ENCODE data around the gene OR9A4.

The OR9A4 gene

DNA sequence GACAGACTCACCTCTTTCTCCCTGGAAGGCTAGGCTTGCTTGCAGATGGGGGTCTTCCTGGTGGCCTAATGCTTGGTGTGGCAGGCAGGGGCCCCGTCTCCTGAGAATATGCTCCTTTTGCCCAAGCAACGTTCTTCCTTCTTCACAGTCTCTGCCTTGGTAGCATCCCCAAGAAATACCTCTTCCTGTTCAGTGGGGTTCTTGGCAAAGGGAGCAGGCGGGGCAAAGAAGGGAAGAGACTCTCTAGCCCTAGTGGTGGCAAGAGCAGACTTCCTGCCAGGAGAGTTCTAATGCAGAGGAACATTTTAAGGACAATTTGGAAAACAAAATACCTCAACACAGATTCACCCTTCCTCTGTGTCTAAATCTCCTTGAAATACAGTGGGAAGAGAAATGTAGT, 30.6 kb downstream of the OR9A4 start, which contains the start of gene CLEC5A:
Gene CLEC5A (minus strand): TSS at position 179 of the 400 bp plus-strand sequence. CDS start 682 bp downstream, outside the sequence.
- DNase-seq (ENCODE audit: low read depth in 3 of 3) = no peak

DNA sequence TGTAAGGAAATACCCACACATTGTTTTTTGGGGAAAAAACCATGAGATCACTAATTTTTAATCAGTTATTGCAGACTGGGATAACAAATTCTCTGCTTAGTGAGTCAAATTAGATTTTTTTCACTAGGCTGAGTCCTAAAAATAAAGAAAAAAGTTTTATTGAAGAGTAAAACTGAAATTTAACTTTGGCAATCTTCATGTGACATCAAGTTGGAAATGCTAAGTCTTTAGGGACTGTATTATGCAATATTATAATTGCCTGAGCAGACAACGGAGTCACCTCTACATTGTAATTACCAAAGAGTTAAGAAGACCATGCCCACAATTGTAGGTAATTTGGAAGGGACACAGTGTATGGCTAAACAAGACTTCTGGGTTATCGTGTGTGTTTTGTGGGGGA, 32.8 kb downstream of the OR9A4 start:
- no peak for DNase-seq (ENCODE audit: low read depth in 3 of 3)

DNA sequence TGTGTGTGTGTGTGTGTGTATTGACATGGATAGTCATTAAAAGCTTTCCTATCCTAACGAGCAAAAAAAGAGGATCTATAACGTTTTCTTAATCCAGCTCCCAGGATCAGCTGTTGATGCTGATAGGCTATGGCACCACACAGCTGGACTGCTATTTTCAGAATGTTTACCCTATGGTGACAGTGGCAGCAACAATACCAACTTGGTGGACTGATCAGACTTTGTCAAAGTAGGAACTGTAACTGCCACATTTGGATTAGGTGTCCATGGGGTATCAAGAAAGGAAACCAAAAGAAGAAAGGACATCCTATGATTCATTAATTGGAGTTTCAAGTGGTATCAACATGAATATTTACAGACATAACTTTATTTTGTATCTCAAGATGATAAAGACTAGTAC, 33.3 kb downstream of the OR9A4 start:
- DNase-seq (ENCODE audit: low read depth in 3 of 3) = no peak

DNA sequence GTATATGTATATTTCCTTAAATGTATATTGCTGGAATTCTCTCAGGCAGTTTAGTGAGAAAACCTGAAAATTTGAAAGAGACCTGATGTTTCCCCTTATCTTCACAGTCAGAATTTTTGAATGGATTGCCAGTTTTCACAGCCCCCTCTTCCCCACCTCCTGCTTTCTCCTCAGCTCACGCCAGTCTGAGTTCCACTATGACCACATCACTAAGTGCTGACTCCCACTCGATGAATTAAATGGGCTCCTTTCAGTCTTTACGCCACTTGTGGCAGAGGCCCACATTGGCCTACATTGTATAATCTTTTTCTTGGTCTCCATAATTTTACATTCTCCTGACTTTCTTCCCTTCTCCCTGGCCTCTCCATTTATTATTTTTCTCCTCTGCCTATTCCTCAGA, 33.7 kb downstream of the OR9A4 start:
- DNase-seq (ENCODE audit: low read depth in 3 of 3) = no peak

DNA sequence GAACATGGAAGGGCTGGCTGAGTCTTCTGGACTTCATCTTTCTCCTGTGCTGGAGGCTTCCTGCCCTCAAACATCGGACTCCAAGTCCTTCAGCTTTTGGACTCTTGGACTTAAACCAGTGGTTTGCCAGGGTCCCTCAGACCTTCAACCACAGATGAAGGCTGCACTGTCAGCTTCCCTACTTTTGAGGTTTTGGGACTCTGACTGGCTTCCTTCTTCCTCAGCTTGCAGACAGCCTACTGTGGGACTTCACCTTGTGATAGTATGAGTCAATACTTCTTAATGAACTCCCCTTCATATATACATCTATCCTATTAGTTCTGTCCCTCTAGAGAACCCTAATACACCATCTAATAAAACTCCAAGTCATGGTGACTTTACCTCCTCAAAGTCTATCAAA, 34.6 kb downstream of the OR9A4 start:
- no peak for DNase-seq (ENCODE audit: low read depth in 3 of 3)

DNA sequence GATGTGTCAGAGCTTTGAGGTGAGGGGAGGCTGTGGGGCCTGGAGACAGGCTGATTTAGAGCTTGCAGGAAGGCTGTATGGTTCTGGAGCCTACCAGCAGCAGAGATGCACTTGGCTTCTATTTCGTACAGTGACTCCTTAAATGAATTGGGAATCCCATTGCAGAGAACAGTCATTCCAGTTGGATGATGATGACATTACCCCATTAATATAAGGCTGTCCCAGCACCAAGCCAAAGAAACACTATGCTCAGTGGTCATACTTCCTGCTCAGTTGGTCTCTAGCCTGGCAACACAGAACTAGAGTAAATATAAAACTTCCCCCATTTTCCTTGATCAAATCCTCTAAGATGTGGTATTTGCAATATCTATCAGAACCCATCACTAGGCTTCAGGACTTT, 36.3 kb downstream of the OR9A4 start:
- no peak for DNase-seq (ENCODE audit: low read depth in 3 of 3)

DNA sequence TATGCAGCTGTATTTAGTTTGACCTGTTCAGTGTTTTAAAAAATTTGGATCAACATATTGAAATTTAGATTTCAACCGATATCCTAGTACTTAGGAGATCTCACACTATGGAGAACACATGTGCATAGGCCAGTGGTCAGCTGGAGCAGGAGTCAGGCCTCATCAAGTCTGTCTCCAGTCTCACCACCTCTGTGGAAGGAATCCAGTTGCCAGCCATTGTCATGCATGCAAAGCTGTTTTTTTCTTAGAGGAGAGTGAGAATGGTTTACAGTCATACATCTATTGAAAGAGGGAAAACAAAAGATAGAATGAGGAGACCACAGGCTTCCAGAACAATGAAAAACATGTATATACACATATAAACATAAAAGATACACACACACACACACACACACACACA, 38.1 kb downstream of the OR9A4 start:
- DNase-seq (ENCODE audit: low read depth in 3 of 3) = no peak

DNA sequence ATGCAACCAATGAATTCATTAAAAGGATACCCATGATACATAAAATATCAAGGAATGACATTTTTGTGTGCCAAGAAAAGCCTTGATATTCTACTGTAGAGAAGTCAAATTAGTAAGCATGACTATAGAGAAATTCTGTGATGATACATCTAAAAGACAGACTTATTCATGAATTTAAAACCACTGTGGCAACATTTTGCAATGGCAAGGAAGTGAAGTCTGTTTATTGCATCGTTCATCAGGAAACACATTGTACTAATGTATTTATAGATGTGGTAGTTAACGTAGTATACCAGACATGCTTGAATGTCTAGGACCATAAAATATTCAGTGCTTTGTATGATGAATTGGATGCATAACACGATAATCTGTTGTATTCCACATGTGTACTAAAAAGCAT, 39.9 kb downstream of the OR9A4 start:
- DNase-seq (ENCODE audit: low read depth in 3 of 3) = no peak

DNA sequence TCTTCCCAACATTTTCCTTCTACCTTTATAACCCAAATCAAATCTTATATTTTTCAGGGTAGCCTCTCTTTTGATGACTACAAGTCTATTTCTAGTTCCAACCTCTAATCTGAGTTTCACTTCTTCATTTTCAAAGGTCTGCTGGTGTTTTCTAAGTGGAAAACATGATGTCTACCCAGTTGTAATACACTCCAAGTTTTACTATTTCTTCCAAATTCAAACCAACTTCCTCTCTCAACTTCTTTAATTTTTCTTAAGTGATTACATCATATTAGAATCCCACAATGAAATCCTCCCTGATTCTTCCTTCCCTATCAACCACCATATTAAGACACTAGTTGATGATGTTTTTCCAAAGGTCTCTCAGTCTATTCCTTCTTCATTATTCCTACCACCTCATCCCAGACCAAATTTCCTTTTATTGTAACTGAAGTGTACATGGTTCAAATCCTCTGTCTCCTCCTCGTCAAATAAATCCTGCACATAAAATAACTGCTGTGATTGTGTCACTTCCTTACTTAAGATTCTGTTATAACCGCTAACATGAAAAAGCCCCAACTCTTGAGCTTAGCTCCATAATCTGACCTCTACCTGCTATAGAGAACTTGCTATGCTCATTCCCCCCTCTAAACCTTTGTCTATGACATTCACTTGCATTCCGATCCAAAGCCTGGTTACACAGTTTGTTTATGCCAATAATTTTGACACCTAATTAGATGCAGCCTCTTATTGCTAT, 44.7 kb downstream of the OR9A4 start:
- no peak for DNase-seq (ENCODE audit: low read depth in 3 of 3)

Measured in stimulated activated CD4-positive, alpha-beta T cell treated with anti-CD3 and anti-CD28 coated beads, TNF-alpha, amount 100 ng/mL, for 24 hours (primary cell).